ENCODE data around the gene UGDH. TPM values are rescaled to one million over a fixed set of nuclear protein-coding genes. Genes with fewer than 3 reads are reported as not detected.

Gene UGDH
- total and polyA plus RNA-seq, 2 of the 8 experiments (the other 6 are each of a cell fraction or from before 2014, with no cell fraction given) = 32.0 to 128 TPM

DNA sequence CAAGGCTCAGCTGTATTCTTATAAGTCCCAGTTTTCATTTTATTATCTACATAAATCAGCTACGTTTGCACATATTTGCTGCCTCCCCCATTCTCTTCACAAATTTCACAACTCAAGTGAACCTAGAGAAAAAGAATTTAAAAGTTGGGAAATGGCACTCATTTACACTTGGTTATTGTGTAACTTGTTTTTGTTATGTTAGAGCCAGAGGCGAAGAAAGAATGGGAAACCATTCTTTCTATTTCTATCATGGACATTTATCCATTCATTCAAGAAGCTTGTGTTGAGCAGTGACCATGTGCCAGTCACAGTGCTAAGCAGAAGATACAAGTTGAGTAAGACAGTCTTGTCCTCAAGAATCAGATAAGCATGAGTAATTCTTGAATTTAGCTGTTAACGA, 54.8 kb downstream of the UGDH start:
- Histone ChIP-seq H3K18ac (ENCODE audit: extremely low read depth, low read length) (no peak overlapping the region), H3K23ac (ENCODE audit: insufficient read length) (no peak overlapping the region), H2BK120ac (replicated peaks; ENCODE audit: low read depth, low read length) (no peak overlapping the region), H2BK12ac (ENCODE audit: low read depth, low read length) (no peak overlapping the region), H3K4ac (replicated peaks; ENCODE audit: insufficient read length, low read depth, low read length) (no peak overlapping the region), H3K79me1 (ENCODE audit: low read depth, low read length) (no peaks in the 10 kb centered on the region), H3K27me3 (replicated peaks in 1 of 4; ENCODE audit: control insufficient read depth in 3 of 4, extremely low read depth in 1 of 4, insufficient read depth in 3 of 4, low read length in 3 of 4) (no peaks in the 10 kb centered on the region), H2AK5ac (ENCODE audit: low read depth, low read length) (no peak overlapping the region), H3K23me2 (ENCODE audit: low read depth, low read length) (no peaks in the 10 kb centered on the region), H2BK15ac (ENCODE audit: low read length) (no peak overlapping the region), H3K79me2 (ENCODE audit: control insufficient read depth in 1 of 2, insufficient read depth in 2 of 2, low read length in 2 of 2) (no peaks in the 10 kb centered on the region), H4K20me1 (replicated peaks in 1 of 2; ENCODE audit: control insufficient read depth in 1 of 2, insufficient read depth in 2 of 2, low read length in 2 of 2) (no peaks in the 10 kb centered on the region), H4K91ac (replicated peaks; ENCODE audit: insufficient read length, low read length) (no peak overlapping the region), H3K56ac (replicated peaks; ENCODE audit: insufficient read length, low read depth, low read length) (no peak overlapping the region), H3K9me3 (ENCODE audit: insufficient read depth in 2 of 2, low read depth in 1 of 2, low read length in 1 of 2) (no peaks in the 10 kb centered on the region), H3K4me1 (replicated peaks in 1 of 4; ENCODE audit: control insufficient read depth in 3 of 4, insufficient read depth in 4 of 4, low read length in 3 of 4) (no peaks in the 10 kb centered on the region), H3K4me2 (ENCODE audit: insufficient read depth in 1 of 2, low read depth in 2 of 2, low read length in 2 of 2) (no peak overlapping the region), H3K36me3 (ENCODE audit: control insufficient read depth in 2 of 4, insufficient read depth in 4 of 4, low read length in 3 of 4) (peaks cover 3 to 33% (median 22%) of the 10 kb centered on the region in 4 experiments; a peak in 5 of 8 replicates), H4K5ac (ENCODE audit: insufficient read length, low read depth, low read length) (no peak overlapping the region), H3K27ac (ENCODE audit: low read depth, low read length) (no peak overlapping the region), H3K9ac (replicated peaks in 1 of 4; ENCODE audit: extremely low read depth in 1 of 4, low read depth in 3 of 4, low read length in 3 of 4) (no peak overlapping the region), H4K8ac (ENCODE audit: extremely low read depth, insufficient read depth, low read length) (no peak overlapping the region), H2AFZ (ENCODE audit: low read length) (no peak overlapping the region), H3K4me3 (ENCODE audit: extremely low read depth in 1 of 4, insufficient read depth in 2 of 4, low read depth in 3 of 4, low read length in 4 of 4) (no peak overlapping the region), H2BK5ac (ENCODE audit: low read depth, low read length) (no peak overlapping the region), H3K14ac (ENCODE audit: insufficient read length) (no peak overlapping the region), H2BK20ac (ENCODE audit: low read length) (no peak overlapping the region)
- WGBS, 2 experiments (ENCODE audit: extremely low coverage in 1 of 2, insufficient coverage in 1 of 2, insufficient read length in 1 of 2, insufficient replicate concordance in 2 of 2, low coverage in 1 of 2, low lambda C conversion rate in 2 of 2, missing lambda C conversion rate in 1 of 2) = 90% methylated on average over 3 of the region's 3 CpGs; no CpG with 5 or more reads in 1 of the 2 experiments
- ChIA-PET CTCF (ENCODE audit: partially characterized antibody) (interaction anchor here (1.4 kb wide), 1 partner anchor 221 kb away, joined by 3 read pairs; no protein-coding TSS in a partner anchor), POLR2A (ENCODE audit: partially characterized antibody) (interaction anchor here (1.1 kb wide), 1 partner anchor 23 kb away, joined by 3 read pairs; no protein-coding TSS in a partner anchor)
- FAIRE-seq = no peak
- DNase-seq (ENCODE audit: low read depth in 1 of 2, low spot score in 2 of 2) = no peak
- TF ChIP-seq POU5F1 (IDR thresholded peaks at IDR 0.05; ENCODE audit: low read depth, low read length) (no peak), YY1 (IDR thresholded peaks at IDR 0.05; ENCODE audit: low read depth, low read length) (no peak), CBX5 (IDR thresholded peaks at IDR 0.05; ENCODE audit: low read depth, low read length) (no peak), ZNF274 (IDR thresholded peaks at IDR 0.05; ENCODE audit: borderline replicate concordance, extremely low read depth, low read length) (no peak), CHD1 (IDR thresholded peaks at IDR 0.05; ENCODE audit: low read depth, low read length) (no peak), EP300 (IDR thresholded peaks at IDR 0.05; ENCODE audit: borderline replicate concordance in 1 of 2, low read depth in 2 of 2, low read length in 2 of 2) (no peak)

Measured in H1 (cell line).